ENCODE data around the gene BRINP2. TPM values are rescaled to one million over a fixed set of nuclear protein-coding genes. Genes with fewer than 3 reads are reported as not detected.
"Not testable (repeated sequence)": the region's sequence is repeated elsewhere in the genome, so short reads cannot be mapped to it uniquely, and the experiment has no call there.

The BRINP2 gene
- total RNA-seq, 1 donor from 2014 or later = 0.31 TPM

GRCh38 chr1:177321434-177321833 lies 150.7 kb downstream of the BRINP2 start:
- not testable (repeated sequence) for DNase-seq

GRCh38 chr1:177328251-177328650 lies 157.5 kb downstream of the BRINP2 start:
- no peak for DNase-seq

- no peak for DNase-seq
Observed at GRCh38 chr1:177329871-177330270, 159.1 kb downstream of the BRINP2 start.

Other genes with a start within 250 kb of the BRINP2 start
- gene ASTN1, start 6.2 kb upstream of the BRINP2 start, total RNA-seq = 5.0 TPM